Psoas muscle (tissue), 8 donors: ENCODE data around the gene TMEM258. TPM values are rescaled to one million over a fixed set of nuclear protein-coding genes. Genes with fewer than 3 reads are reported as not detected.

ENCODE experiments used
- ATAC-seq, 4 donors: fragments of 200-7000 bp; cut with Tn5 transposase; one replicate each; pipeline ENCODE4 v1.9.1; 2020; ENCODE audit warnings: moderate library complexity in 3 of 4, mild to moderate bottlenecking in 2 of 4
- DNase-seq, 2 donors: peaks; one replicate each; pipeline ENCODE4 v3.0.0-alpha.2; 2020
- H3K27ac ChIP-seq: fragments of 200-600 bp; one replicate; pipeline ENCODE4 v1.8.0; 2022
- H3K27me3 ChIP-seq, 3 donors: fragments of 200-600 bp in 1 of 3; one replicate each; pipeline versions ENCODE4 v1.6.1 to v1.8.0; 2013 to 2022; ENCODE audit warnings: low read length in 2 of 3, mild to moderate bottlenecking in 2 of 3, moderate library complexity in 1 of 3; ENCODE audit not compliant: insufficient read depth in 3 of 3
- H3K36me3 ChIP-seq, 2 donors: fragments of 200-600 bp in 1 of 2; one replicate each; pipeline versions ENCODE4 v1.6.1 to v1.8.0; 2013 to 2022; ENCODE audit warnings: low read depth in 1 of 2, mild to moderate bottlenecking in 1 of 2, moderate library complexity in 1 of 2; ENCODE audit not compliant: insufficient read depth in 1 of 2
- H3K4me1 ChIP-seq: fragments of 200-600 bp; one replicate; pipeline ENCODE4 v1.8.0; 2022
- H3K4me3 ChIP-seq: fragments of 200-600 bp; one replicate; pipeline ENCODE4 v1.8.0; 2022; ENCODE audit warnings: mild to moderate bottlenecking
- H3K9me3 ChIP-seq: fragments of 200-600 bp; one replicate; pipeline ENCODE4 v1.8.0; 2022
- WGBS, 3 donors: extraction: QIAGEN DNeasy Blood & Tissue Kit; methylation state at CpG; one replicate each; pipeline versions ENCODE4 v1.1.6 to v1.1.7; 2013; 5-methylcytosine and 5-hydroxymethylcytosine counted together
- intact Hi-C, 2 donors: fragments of 100-400 bp; cut with DNase I; formaldehyde crosslinking; loops; one replicate each; pipeline versions ENCODE4 v1.11.0 to v1.14.2; 2022
- polyA plus RNA-seq, 3 donors: library from polyadenylated mRNA; stranded (reverse); fragments of 200-250 nt; gene quantifications; one replicate each; pipeline ENCODE4 v1.2.3, GENCODE V29; 2013
- total RNA-seq, 4 donors: library from RNA; stranded (reverse); fragmentation: NEBNext Ultra II Directional in 2 of 4; extraction: Animal tissue kit (Norgen Biotek cat#: 25700) in 2 of 4; gene quantifications; one replicate each; pipeline versions ENCODE4 v1.2.1 to v1.2.4, GENCODE V29; 2021 to 2023
- TF ChIP-seq, protein P1 (sequence below): fragments of 200-600 bp; IDR thresholded peaks from one replicate; pipeline ENCODE4 v1.8.0; 2022; ENCODE audit warnings: antibody characterized with exemption
- donor health status: healthy with polysubstance abuse.
- donor health status: DM: no; HTN: no; CAD: no; lungs with moderate emphysema.
- donor health status: Bipolar disorder and iron deficiency.
- donor health status: healthy.
- donor health status: DM: yes; HTN: yes; CAD: no.
- donor health status: DM: no; HTN: no; CAD: no.
- donor health status: DM: no; HTN: no; CAD: no.
- donor health status: DM: yes; HTN: yes; CAD: no.

Gene TMEM258
- total and polyA plus RNA-seq, 7 donors: 76.0 to 177 (median 93.2) TPM

DNA sequence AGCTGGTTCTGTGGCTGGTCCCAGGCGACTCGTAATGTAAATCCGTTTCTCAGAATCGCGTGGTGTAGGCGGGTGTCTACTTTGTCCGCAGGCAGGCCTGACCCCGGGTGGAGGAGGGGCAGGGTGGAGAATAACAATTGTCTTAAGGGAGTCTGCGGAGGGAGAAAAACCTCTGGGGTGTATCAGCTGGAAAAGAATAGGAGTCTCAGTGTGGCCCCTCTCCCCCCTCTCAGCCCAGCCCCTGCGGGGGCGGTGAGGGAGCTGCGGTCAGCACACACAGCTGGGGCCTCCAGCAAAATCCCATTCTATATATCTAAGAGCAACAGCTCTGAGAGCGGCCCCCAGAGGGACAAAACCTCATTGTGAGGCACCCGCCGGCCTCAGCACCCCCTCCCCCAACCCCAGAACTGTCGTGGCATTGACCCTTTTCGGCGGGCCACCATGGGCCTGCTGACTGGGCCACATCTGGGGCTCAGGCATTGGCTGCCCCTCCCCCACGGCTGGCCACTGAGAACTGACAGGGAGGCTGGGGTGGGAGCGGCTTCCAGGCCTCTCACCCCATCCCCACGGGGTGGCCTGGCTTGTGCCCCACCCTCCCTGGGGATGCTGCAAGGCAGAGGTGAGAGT, 42.7 kb downstream of the TMEM258 start:
- intact Hi-C loops: no loop called here
- H3K9me3 ChIP-seq: no peaks in the 10 kb centered on the region
- ATAC-seq (no peak), DNase-seq (no peak)
- no peak overlapping the region for H3K4me3 ChIP-seq
- 63 to 69% (median 65%) methylated on average over 19 to 21 of the region's 21 CpGs for WGBS, 3 donors
- peaks cover 6% of the 10 kb centered on the region for H3K4me1 ChIP-seq
- no peaks in the 10 kb centered on the region for H3K36me3 ChIP-seq
- TF ChIP-seq, protein P1, sequence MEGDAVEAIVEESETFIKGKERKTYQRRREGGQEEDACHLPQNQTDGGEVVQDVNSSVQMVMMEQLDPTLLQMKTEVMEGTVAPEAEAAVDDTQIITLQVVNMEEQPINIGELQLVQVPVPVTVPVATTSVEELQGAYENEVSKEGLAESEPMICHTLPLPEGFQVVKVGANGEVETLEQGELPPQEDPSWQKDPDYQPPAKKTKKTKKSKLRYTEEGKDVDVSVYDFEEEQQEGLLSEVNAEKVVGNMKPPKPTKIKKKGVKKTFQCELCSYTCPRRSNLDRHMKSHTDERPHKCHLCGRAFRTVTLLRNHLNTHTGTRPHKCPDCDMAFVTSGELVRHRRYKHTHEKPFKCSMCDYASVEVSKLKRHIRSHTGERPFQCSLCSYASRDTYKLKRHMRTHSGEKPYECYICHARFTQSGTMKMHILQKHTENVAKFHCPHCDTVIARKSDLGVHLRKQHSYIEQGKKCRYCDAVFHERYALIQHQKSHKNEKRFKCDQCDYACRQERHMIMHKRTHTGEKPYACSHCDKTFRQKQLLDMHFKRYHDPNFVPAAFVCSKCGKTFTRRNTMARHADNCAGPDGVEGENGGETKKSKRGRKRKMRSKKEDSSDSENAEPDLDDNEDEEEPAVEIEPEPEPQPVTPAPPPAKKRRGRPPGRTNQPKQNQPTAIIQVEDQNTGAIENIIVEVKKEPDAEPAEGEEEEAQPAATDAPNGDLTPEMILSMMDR: no peak
- peaks cover 0 to 9% (median 2%) of the 10 kb centered on the region in 3 donors for H3K27me3 ChIP-seq
- no peak overlapping the region for H3K27ac ChIP-seq

DNA sequence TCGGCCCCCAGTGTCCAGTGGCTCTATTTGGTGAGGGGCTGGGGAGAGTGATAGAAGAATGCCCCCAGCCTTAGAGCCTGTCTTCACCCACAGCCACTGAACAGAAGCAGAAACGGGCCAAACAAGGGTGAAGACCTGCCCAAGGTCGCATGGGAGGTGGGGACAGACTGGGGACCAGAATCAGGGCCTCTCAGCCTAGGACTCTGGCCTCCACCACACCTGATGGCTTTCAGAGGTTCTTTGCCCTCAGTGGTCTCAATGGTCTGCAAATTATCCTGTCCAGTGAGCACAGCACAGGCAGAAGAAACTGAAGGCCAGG, 44.5 kb downstream of the TMEM258 start:
- TF ChIP-seq, protein P1: no peak

DNA sequence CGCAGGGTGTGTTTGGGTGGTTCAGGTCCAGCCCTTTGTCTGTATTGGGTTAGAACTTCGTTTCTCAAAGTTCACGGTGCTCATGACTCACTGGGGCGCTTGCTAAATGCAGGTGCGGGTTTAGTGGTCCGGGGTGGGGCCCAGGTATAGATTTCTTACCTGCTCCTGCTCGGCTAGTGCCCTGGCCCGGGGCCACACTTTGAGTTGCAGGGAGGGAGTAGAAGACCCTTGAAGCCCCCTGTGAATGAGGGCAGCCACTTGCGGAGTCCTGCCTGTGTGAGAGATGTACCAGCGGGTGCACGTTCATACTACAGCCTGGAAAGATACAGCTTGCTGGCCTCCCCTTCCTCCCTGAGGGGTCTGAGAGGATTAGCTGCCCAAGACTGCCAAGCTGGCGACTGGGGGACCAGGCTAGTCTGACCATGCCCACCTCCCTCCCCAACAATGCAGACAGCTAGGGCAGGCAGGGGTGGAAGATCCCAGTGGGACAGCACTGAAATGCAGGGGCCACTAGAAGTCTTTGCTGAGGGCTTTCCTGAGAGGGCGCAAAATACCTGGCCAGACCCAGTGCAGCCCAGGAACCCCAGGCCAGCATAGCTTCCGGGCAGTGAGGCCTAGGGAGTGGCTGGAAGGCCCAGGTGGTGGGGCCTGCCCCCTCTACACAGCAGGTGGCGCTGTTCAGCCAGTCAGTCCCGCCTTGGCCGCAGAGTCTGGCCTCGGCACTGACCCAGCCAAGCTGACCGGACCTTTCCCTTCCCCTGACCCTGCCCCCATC, 45.0 kb downstream of the TMEM258 start:
- ATAC-seq (peak; percentile 89 to 95 (median 90)), DNase-seq (peak; percentile 84 to 89)
- Histone ChIP-seq H3K9me3 (no peaks in the 10 kb centered on the region), H3K4me3 (no peak overlapping the region), H3K36me3 (peaks cover 0 to 10% of the 10 kb centered on the region in 2 donors), H3K27ac (no peak overlapping the region), H3K27me3 (peaks cover 0 to 5% (median 0%) of the 10 kb centered on the region in 3 donors), H3K4me1 (peaks cover 6% of the 10 kb centered on the region)
- 55 to 77% (median 59%) methylated on average over 19 of the region's 19 CpGs for WGBS, 3 donors
- intact Hi-C loops: loop anchor here in 1 of 2 donors (2.0 kb wide), 1 partner anchor 361 kb away; no protein-coding TSS in a partner anchor
- TF ChIP-seq, protein P1: peak; percentile 82

More for the DNA sequence above, 44.5 kb downstream of the TMEM258 start:
- Histone ChIP-seq H3K27me3 (peaks cover 0 to 8% (median 2%) of the 10 kb centered on the region in 3 donors), H3K36me3 (peaks cover 0 to 9% of the 10 kb centered on the region in 2 donors), H3K4me3 (no peak overlapping the region), H3K9me3 (no peaks in the 10 kb centered on the region), H3K4me1 (peaks cover 6% of the 10 kb centered on the region), H3K27ac (no peak overlapping the region)
- intact Hi-C loops: loop anchor here in 1 of 2 donors (2.0 kb wide), 1 partner anchor 361 kb away; no protein-coding TSS in a partner anchor
- DNase-seq (no peak), ATAC-seq (no peak)
- 35 to 68% (median 40%) methylated on average over 3 of the region's 3 CpGs for WGBS, 3 donors

DNA sequence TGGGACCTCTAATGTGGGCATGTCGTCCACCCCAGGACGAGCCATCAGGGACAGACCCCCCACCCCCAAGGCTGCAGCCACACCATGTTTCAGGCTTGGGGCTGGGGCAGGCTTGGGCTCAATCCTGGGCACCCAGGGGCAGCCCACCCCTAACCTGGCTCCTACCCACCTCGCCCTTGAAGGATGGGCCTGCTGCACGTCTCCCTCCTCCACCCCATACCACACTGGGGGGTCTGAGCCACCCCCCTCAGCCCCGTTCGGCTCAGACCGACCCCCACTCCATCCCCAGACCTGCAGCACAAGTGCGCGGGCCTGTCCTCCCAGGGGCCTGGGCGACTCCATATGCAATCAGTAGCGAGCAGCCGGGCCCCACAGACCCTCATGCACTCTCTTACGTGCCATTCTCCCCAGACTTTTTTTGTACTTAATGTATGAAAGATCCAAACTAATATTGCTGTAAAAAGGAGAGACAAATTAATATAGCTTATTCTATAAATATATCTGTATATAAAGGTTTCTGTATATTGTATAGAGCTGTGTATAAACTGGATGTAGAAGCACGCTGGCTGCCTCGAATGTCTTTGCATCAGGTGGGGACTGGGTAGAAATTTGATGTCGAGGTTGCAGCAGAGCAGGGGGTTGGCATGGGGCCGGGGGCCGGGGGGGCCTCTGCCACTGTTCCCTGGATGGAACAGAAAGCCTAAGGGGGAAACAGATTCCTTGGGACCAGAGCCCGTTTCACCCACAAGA, 45.8 kb downstream of the TMEM258 start:
- no peak overlapping the region for H3K27ac ChIP-seq
- WGBS, 3 donors: 80 to 82% (median 81%) methylated on average over 19 of the region's 19 CpGs
- ATAC-seq (no peak), DNase-seq (no peak)
- peaks cover 6% of the 10 kb centered on the region for H3K4me1 ChIP-seq
- H3K36me3 ChIP-seq: peaks cover 0 to 18% of the 10 kb centered on the region in 2 donors
- H3K9me3 ChIP-seq: no peaks in the 10 kb centered on the region
- no peaks in the 10 kb centered on the region for H3K27me3 ChIP-seq
- TF ChIP-seq, protein P1: no peak
- H3K4me3 ChIP-seq: no peak overlapping the region
- intact Hi-C loops: loop anchor here in 1 of 2 donors (2.0 kb wide), 1 partner anchor 362 kb away; no protein-coding TSS in a partner anchor
